Myocyte (in vitro differentiated cells): ENCODE measurements around the gene RXRA. TPM values are rescaled to one million over a fixed set of nuclear protein-coding genes. Genes with fewer than 3 reads are reported as not detected.

ENCODE experiments used
- DNase-seq: peaks from one replicate; pipeline ENCODE4 v3.0.0-alpha.2; 2012; ENCODE audit warnings: low read depth
- total RNA-seq: library from RNA; depleted of rRNA; stranded (reverse); fragments of >200 nt; gene quantifications from 2 replicates; pipeline ENCODE4 v1.2.3, GENCODE V29; 2014

The RXRA gene
- total RNA-seq, 1 donor from 2014 or later, result 25.4 TPM

- peak; percentile 88 for DNase-seq
Measured at GRCh38 chr9:134443174-134444037, 117.2 kb downstream of the RXRA start.

- DNase-seq, result no peak
Measured at GRCh38 chr9:134444038-134444315, 117.7 kb downstream of the RXRA start.

- DNase-seq, result no peak
Measured at GRCh38 chr9:134445000-134445399, 118.7 kb downstream of the RXRA start.

- peak; percentile 94 for DNase-seq
Measured at GRCh38 chr9:134449180-134449916, 123.1 kb downstream of the RXRA start.

- no peak for DNase-seq
Measured at GRCh38 chr9:134451700-134452458, 125.6 kb downstream of the RXRA start.

- DNase-seq, result no peak
Measured at GRCh38 chr9:134452728-134453127, 126.5 kb downstream of the RXRA start.

- DNase-seq, result no peak
Measured at GRCh38 chr9:134453776-134454475, 127.7 kb downstream of the RXRA start.

- DNase-seq, result no peak
Measured at GRCh38 chr9:134454476-134454857, 128.2 kb downstream of the RXRA start.

GRCh38 chr9:134455021-134455471 lies 128.8 kb downstream of the RXRA start:
- no peak for DNase-seq

GRCh38 chr9:134455537-134455933 lies 129.3 kb downstream of the RXRA start:
- no peak for DNase-seq

- peak; percentile 97 for DNase-seq
Measured at GRCh38 chr9:134455934-134456755, 129.9 kb downstream of the RXRA start.

- DNase-seq, result no peak
Measured at GRCh38 chr9:134456756-134457305, 130.6 kb downstream of the RXRA start.

- no peak for DNase-seq
Measured at GRCh38 chr9:134457321-134458206, 131.3 kb downstream of the RXRA start.

GRCh38 chr9:134458207-134459108 lies 132.2 kb downstream of the RXRA start:
- no peak for DNase-seq

- no peak for DNase-seq
Measured at GRCh38 chr9:134459164-134459563, 132.9 kb downstream of the RXRA start.

- DNase-seq, result no peak
Measured at GRCh38 chr9:134459573-134459972, 133.3 kb downstream of the RXRA start.

- DNase-seq, result no peak
Measured at GRCh38 chr9:134460206-134460605, 134.0 kb downstream of the RXRA start.

GRCh38 chr9:134460896-134461295 lies 134.6 kb downstream of the RXRA start:
- DNase-seq, result no peak
